GM12873 (cell line): ENCODE results near the gene WDR70.

Experiments
- TF ChIP-seq, protein P1 (sequence below): IDR thresholded peaks from 2 replicates; pipeline ENCODE4 v1.5.1; 2012; ENCODE audit warnings: low read depth, mild to moderate bottlenecking, moderate library complexity, low read length, control low read depth; ENCODE audit not compliant: insufficient read depth; ENCODE audit errors: missing control alignments

WDR70 gene

DNA sequence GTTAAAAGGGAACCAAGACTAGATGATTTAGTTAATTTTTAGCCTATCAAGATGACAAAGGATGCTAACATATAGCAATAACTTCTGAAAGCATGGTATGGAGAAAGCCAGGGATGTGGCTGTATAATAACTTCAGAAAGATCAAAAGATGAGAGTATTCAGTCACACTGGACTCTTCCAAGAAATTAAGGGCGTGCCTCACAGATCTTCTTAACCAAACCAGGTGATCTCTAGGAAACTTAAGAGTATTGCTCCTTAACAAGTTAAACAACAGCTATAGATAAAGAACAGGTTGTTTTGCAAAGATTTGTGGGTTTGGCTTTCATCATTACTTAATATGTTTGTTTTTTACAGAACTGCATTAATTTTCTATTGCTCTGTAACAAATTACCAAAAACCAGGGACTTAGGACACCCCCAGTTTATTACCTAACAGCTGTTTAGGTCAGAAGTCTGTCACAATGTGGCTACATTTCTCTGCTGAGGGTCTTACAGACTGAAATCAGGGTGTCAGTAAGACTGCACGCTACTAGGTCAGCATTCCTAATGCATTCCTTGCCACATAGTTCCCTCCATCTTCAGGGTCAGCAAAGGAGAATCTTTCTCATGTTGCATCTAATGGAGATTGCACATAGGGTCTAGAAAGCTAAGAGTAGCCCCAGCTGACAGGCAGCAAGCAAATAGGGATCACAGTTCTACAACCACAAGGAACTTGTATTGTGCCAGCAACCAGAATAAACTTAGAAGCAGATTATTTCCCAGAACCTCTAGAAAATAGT is 113.8 kb downstream of the WDR70 start:
- TF ChIP-seq, protein P1, sequence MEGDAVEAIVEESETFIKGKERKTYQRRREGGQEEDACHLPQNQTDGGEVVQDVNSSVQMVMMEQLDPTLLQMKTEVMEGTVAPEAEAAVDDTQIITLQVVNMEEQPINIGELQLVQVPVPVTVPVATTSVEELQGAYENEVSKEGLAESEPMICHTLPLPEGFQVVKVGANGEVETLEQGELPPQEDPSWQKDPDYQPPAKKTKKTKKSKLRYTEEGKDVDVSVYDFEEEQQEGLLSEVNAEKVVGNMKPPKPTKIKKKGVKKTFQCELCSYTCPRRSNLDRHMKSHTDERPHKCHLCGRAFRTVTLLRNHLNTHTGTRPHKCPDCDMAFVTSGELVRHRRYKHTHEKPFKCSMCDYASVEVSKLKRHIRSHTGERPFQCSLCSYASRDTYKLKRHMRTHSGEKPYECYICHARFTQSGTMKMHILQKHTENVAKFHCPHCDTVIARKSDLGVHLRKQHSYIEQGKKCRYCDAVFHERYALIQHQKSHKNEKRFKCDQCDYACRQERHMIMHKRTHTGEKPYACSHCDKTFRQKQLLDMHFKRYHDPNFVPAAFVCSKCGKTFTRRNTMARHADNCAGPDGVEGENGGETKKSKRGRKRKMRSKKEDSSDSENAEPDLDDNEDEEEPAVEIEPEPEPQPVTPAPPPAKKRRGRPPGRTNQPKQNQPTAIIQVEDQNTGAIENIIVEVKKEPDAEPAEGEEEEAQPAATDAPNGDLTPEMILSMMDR, result no peak

DNA sequence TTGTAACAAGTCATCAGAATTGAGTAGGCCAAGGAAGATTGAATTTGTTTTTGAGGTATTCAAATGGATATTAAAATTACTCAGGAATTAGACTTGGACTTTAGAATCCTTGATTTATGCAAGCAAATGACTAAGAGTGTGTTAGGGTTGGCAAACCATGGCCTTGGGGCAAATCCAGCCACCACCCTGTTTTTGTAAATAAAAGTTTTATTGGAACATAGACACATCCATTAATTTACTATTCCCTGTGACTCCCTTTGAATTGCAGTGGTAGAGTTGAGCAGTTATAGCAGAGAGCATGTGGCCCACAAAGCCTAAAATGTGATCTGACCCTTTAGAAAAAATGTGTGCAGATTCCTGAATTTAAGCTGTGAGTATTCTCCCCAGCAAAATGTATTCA is 115.6 kb downstream of the WDR70 start:
- TF ChIP-seq, protein P1, result no peak

- TF ChIP-seq, protein P1, result no peak
These were observed 116.1 kb downstream of the WDR70 start for GRCh38 chr5:37495210-37495609.

DNA sequence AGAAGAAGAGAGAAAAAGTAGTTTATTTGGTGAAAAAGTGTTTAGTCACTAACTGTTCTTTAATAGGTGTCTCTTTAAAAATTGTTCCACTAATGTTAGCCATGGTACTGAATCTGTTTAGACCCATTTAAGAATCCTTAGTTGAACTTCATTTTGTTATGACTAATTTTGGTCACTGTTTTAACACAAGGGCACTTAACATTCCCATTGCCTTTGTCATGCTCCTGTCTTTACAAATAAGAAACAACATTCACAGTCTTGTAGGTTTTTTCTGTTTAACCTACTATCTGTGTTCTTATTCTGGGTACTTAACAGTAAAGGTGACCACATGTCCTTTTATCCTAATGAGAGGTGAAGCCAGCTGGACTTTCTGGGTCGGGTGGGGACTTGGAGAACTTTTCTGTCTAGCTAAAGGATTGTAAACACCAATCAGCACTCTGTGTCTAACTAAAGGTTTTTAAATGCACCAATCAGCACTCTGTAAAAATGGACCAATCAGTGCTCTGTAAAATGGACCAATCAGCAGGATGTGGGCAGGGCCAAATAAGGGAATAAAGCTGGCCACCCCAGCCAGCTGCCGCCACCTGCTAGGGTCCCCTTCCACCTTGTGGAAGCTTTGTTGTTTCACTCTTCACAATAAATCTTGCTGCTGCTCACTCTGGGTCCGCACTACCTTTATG is 116.7 kb downstream of the WDR70 start:
- TF ChIP-seq, protein P1, result no peak

- TF ChIP-seq, protein P1, result no peak
These were observed 117.9 kb downstream of the WDR70 start for GRCh38 chr5:37496902-37497445.

- TF ChIP-seq, protein P1, result no peak
These were observed 122.0 kb downstream of the WDR70 start for GRCh38 chr5:37501152-37501551.

GRCh38 chr5:37506241-37506640 is 127.1 kb downstream of the WDR70 start:
- TF ChIP-seq, protein P1, result no peak
